ENCODE results near the gene HCK.

HCK gene

DNA sequence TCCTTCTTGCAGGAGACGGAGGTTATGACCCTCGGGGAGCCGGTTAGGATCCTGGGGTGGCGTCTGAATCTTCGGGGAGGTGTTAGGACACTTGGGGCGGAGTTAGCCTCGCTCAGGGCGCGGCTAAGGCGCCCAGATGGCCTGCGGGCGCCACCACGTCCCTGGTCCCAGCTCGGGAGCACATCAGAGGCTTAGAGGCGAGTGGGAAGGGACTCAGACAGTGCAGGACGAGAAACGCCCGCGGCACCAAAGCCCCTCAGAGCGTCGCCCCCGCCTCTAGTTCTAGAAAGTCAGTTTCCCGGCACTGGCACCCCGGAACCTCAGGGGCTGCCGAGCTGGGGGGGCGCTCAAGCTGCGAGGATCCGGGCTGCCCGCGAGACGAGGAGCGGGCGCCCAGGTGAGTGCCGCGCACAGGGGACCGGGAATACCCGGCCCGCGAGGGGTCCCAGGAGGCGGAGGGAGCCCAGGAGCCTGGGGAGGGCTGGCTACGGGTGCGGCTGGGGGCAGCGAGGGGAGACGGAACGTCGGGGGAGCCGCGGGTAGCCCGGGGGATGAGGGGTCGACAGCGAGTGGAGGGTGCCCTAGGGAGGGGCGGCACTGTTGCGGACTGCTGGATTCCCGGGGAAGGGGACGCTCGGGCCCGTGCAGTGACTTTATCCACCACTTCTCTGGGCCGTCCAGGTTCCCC lies at the start of gene HCK:
TSS of gene HCK (plus strand) at position 153 of the 688 bp plus-strand sequence.
- no peak for DNase-seq (ENCODE audit: low read depth in 3 of 3, low spot score in 1 of 3)

DNA sequence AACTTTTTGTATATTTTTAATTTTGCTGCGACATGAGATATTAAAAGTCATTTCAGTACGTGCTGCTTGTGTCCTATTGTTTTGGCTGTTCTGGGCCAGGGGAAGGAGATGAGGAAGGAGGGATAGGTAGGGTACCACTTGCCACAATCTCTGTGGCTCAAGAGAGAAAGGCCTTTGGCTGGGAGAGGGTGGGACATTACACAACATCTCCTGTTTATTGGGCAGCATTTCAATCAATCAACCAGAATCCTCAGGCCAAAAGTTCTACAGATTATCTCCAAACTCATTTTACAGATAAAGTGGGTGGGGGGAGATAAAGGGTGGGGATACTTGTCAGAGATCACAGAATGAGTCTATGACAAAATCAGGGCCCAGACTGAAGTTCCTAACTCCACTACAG lies 48.7 kb upstream of the HCK start:
- DNase-seq (ENCODE audit: low read depth in 3 of 3, low spot score in 1 of 3): no peak

DNA sequence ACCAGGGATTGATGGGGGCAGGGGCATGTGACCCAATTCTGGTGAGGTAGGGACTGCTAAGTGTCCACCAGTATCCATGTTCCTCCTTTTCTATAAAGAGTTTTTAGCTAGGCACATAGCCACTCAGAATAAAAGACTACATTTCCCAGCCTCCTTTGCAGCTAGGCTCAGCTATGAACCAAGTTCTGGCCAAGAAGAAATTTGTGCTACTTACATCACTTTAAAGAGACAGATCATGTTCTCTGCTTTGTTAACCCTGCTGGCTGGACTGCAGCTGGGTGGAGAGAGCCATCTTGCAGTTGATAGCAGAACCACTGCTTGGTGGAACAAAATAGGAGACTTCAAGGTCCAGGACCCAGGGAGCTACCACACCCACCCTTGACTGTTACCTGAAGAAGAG lies 47.1 kb upstream of the HCK start:
- no peak for DNase-seq (ENCODE audit: low read depth in 3 of 3, low spot score in 1 of 3)

DNA sequence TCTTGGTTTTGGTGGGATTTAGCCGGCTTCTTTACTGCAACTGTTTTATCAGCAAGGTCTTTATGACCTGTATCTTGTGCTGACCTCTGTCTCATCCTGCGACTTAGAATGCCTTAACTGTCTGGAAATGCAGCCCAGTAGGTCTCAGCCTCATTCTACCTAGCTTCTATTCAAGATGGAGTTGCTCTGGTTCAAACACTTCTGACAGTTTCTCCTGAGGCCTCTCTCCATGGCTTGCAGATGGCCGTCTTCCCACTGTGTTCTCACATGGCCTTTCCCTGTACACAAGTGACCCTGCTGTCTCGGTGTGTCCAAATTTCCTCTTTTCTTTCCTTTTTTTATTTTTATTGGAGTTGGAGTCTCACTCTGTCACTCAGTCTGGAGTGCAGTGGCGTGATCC lies 46.0 kb upstream of the HCK start:
- no peak for DNase-seq (ENCODE audit: low read depth in 3 of 3, low spot score in 1 of 3)

DNA sequence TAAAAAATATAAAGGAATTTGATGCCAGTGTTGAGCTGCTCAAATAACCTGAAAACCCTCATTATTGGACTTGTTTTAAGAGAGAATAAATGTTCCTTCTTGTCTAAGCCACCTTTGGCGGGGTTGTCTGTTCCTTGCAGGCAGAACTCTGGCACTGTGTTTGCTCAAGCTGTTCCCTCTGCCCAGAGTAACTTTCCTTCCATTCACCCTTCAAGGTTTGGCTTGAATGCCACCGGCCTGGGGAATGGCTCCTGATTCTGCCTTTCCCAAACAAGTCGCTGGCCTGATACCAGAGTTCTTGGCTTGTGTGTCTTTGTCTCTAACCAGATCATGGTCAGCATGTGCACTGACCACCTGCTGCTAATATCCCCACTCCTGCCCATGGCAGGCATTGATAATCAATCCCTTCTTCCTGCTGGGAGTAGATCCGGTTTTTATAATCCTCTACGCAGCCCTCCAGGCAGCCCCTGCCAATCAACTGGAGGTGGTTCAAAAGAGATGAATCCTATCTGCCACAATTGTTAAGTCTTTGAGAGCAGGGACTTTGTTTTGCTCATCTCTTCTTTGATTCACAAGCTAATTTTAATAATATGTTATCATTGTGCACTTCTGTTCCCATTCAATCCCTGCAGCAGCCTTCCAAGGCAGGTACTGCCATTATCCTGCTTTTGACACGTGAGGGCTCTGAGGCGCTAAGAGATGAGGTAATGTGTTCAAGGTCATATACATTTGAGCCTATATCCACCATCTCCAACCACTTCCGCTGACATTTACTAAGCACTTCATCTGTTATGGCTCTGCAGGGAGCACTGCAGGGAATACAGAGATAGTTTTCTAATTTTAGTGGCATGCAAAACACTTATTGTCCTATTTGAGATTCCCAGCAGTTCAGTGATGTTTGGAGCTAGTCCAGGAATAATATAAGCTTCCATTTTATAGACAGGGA lies 44.9 kb upstream of the HCK start:
- DNase-seq (ENCODE audit: low read depth in 3 of 3, low spot score in 1 of 3): no peak

DNA sequence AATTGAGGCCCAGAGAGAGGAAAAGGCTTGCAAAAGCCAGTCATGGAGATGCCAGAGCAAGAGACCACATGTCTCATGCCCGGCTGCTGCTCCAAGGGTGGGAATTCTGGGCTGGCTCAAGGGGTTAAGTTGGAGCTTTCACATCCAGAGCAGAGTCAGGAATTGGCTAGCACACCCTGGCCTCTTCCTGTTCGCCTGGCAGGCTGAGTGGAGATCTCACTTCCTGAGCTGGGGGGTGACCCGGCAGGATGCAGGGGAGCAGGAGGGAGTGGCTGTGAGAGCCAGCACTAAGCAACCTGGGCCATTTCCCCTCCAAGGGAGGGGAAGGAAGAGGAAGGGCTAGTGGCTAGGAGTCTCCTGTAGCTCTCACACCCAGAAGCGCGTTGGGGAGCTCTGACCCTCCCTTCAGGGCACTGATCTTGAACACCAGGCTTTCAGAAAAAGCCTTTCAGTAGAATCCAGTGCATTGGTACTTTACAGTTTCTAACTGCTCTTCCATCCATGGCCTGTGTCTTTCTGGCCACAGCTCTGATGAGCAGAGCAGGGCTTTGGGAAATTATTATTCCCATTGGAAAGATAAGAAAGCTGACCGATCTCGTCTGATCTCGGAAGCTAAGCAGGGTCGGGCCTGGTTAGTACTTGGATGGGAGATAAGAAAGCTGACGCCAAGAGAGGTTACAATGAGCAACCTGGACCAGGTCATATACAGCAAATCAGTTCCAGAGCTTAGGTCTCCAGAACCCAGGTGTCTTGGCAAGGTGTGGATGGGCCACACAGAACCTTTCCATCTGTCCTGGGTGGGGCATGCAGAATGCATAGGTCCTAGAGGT lies 44.0 kb upstream of the HCK start:
- no peak for DNase-seq (ENCODE audit: low read depth in 3 of 3, low spot score in 1 of 3)

DNA sequence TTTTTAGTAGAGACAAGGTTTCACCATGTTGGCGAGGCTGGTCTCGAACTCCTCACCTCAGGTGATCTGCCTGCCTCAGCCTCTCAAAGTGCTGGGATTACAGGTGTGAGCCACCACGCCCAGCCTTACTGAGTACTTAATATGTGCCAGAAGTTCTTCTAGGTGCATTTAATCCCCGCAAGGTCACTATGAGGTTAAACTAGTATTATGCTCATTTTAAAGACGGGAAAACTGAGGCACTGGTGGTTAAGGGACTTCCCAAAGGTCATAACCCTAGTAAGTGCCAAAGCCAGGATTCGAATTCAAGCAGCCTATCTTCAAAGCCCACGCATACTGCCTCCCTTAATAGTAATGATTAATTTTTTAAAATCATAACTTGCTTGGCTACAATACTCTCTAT lies 42.5 kb upstream of the HCK start:
- no peak for DNase-seq (ENCODE audit: low read depth in 3 of 3, low spot score in 1 of 3)

DNA sequence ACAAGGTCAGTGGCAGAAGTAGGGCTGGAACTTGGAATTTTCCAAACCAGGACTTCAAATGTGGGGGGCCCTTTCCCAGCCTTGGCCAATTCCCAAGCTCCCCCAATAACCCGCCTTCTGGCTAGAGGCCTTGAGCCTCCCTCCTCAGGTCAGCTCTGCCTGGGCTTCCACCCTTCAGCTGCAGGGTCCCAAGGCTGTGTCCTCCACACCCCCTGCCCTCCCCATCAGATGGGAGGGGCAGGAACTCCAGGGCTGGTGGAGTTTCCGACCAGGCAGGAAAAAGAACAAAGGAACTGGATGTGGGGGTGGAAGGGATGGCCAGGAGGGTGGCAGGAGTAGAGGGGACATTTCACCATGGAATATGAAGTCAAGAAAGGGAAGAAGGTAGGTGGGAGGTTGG lies 41.9 kb upstream of the HCK start, which contains the start of gene CCM2L:
TSS of gene CCM2L (plus strand) at position 338 of the 400 bp plus-strand sequence. CDS start at position 355, 17 bp downstream.
- DNase-seq (ENCODE audit: low read depth in 3 of 3, low spot score in 1 of 3): no peak

DNA sequence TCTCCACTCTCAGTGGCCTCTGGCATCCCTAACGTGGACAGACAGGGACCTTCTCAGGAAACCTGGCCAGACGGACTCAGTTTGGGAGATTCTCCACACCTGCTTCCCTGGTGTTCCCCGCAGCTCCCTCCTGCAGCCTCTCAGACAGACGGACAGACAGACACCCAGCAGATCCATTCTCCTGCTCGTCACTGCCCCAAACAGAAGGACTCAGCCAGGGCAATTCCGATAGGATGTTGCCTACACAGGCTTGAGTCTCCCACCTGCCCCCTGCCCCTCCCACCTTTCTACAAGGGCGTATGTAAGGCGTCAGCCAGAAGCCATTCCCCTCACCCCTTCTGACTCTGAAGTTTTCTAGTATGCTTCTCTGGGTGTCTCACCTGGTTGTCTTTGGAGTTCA lies 41.4 kb upstream of the HCK start:
- no peak for DNase-seq (ENCODE audit: low read depth in 3 of 3, low spot score in 1 of 3)

DNA sequence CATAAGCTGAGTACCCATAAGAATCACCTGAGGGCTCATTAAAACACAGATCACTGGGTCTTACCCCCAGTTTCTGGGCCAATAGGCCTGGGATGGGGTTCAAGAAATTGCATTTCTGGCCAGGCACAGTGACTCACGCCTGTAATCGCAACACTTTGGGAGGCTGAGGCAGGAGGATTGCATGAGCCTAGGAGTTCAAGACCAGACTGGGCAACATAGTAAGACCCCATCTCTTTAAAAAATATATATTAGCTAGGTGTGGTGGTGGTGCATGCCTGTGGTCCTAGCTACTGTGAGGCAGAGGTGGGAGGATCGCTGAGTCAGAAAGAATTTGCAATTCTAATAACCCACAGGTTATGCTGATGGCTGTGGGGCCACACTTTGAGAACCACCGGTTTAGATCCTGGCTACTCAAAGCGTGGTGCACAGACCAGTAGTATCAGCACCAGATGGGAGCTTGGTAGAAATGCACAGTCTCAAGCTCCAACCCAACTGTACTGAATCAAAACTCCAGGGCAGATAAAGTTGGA lies 39.8 kb upstream of the HCK start:
- no peak for DNase-seq (ENCODE audit: low read depth in 3 of 3, low spot score in 1 of 3)

DNA sequence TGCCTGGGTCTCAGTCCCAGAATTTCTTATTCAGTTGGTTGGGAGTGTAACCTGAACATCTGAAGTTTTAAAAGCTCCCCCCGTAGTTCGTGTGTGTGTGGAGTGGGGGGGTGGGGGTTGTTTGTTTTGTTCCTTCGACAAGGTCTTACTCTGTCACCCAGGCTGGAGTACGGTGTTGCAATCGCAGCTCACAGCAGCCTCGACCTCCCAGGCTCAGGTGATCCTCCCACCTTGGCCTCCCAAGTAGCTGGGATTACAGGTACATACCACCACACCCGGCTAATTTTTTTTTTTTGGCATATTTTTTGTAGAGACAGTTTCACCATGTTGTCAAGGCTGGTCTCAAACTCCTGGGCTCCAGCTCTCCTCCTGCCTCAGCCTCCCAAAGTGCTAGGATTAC lies 38.7 kb upstream of the HCK start:
- no peak for DNase-seq (ENCODE audit: low read depth in 3 of 3, low spot score in 1 of 3)

DNA sequence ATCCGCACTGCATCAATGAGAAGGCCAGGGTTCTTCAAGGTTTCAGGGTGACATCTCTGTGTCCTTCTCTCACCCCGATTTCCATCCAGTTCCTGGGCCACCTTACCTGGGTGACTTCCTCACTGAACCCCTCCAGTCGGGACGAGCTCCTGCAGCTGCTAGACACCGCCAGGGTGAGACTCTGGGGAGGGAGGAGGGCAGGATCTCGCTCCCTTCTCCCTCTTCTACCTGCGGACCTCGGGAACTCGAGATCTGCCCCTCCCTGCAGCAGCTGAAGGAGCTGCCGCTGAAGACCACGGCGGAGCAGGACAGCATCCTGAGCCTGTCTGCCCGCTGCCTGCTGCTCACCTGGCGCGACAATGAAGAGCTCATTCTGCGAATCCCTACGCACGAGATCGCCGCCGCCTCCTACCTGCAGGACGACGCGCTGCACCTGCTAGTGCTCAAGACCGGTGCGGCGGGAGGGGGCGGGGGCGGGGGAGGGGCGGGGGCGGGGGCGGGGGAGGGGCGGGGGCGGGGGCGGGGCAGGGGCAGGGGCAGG lies 34.3 kb upstream of the HCK start:
- DNase-seq (ENCODE audit: low read depth in 3 of 3, low spot score in 1 of 3): peak in 2 of 3 donors; percentile 10 to 18

DNA sequence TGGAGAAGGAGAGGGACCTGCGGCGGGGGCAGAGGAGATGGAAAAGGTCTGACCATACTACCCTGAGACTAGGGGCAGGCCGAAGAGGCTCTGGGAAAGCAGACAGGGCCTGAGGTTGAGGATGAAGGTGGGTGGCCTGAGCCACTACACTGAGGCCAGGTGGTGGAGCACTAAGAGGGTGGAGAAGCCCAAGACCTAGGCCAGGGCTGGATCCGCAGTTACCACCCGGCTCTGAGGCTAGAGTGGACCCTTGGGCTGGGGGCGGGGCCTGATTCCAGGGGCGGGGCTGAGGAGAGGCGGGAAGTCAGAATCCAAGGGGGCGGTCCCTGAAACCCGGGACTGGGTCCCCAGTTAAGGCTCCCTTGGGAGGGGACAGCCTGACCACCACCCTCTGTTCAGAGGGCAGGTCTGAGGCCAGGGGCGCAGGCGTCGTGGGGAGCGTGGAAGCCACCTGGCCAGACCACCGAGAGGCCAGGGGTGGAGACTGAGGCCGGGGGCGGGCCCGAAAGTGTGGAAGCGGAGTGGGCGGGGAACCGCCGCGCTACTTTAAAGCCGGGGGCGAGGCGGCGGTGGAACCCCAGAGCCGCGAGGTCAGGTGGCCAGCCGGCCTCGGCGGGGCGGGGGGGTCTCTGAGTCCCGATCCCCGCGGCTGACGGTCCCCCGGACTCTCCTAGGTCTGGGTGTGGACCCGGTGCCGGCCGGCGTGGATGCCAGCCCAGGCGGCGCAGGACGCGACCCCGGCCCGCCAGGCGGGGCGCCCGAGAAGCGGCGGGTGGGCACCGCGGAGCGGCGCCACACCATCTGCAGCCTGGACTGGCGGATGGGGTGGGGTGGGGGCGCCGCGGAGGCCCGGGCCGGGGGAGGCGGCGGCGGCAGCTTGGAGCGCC lies 33.5 kb upstream of the HCK start:
- DNase-seq (ENCODE audit: low read depth in 3 of 3, low spot score in 1 of 3): peak in 2 of 3 donors; percentile 5 to 32

DNA sequence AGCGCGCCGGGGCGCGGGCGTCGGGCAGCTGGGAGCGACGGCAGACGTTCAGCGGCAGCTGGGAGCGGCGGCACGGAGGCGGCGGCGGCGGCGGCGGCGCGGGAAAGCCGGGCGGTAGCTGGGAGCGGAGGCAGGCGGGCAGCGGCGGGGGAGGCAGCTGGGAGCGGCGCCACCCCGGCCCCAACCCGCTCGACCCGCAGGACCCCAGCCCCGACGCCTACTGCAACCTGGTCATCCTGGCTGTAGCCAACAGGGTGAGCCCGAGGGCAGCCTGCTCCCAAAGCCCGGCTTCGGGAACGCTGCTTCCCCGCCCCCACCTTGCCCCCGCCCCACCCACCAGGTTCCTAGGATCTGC lies 32.9 kb upstream of the HCK start:
- DNase-seq (ENCODE audit: low read depth in 3 of 3, low spot score in 1 of 3): no peak

DNA sequence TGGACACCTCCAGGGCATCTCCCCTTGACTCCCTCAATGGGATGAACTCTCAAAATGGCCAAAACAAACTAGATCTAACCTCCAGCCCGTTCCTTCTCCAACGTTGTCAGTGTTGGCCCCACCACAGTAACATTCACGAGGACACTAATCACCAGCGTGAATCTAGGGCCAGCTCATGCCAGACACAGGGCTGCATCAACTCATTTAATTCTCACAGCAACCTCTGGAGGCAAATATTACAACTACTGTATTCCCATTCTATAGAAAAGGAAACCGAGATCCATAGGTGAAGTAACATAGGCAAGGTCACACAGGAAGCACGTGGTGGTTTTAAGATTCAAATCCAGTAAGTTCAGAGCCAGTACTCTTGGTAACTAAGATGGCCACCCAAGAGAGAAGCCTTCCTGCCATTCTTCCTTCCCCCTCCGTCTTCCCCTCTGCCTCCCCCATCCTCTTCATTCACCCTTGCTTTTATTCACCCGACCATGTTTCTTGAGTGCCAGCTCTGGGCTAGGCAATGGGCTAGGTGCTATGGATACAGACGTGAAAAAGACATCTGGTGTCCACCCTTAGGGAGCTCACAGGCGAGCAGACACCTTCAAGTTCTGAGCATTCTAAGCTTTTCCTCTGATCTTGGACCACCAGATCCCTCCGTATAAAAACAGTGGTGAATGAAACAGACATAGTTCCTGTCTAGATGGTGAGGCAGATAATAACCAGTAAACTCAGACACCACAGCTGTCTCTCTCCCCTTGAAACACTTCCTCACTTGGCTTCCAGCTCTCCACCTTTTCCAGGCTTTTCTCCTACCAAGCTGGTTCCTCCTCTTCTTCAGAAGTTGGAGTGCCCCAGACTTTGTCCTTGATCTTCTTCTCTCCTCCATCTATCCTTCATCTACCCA lies 32.2 kb upstream of the HCK start:
- DNase-seq (ENCODE audit: low read depth in 3 of 3, low spot score in 1 of 3): no peak

DNA sequence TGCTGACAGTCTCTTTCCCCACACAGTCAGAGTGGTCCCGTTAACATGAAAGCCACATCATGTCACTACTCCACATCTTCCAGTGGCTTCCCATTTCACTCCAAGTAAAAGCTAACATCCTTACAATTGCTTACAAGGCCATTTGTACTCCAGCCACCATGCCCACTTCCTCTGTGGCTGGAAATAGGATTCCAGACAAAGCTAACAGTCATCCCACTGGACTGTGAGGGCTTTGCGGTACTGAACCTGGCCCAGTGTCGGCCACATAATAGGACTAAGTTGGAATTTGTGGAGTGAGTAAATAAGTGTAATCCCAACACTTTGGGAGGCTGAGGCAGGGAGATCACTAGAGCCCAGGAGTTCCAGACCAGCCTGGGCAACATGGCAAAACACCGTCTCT lies 31.0 kb upstream of the HCK start:
- DNase-seq (ENCODE audit: low read depth in 3 of 3, low spot score in 1 of 3): no peak

DNA sequence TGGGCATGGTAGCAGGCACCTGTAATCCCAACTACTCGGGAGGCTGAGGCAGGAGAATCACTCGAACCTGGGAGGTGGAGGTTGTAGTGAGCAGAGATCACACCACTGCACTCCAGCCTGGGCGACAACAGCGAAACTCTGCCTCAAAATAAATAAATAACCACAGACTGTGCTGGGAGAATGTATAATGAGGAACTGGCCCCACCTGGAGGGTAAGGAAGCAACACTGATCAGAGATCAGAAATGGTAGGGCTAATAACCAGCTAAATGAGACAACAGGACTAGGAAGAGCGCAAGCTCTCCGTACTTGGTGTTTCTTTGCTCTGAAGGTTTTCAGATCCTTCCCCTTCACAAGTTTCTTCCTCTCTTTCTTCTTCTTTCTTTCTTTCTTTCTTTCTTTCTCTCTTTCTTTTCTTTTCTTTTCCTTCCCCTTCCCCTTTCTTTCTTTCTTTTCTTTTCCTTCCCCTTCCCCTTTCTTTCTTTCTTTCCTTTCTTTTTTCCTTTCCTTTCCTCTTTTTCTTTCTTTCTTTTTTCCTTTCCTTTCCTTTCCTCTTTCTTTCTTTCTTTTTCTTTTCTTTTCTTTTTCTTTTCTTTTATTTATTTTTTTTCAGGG lies 27.3 kb upstream of the HCK start:
- no peak for DNase-seq (ENCODE audit: low read depth in 3 of 3, low spot score in 1 of 3)

DNA sequence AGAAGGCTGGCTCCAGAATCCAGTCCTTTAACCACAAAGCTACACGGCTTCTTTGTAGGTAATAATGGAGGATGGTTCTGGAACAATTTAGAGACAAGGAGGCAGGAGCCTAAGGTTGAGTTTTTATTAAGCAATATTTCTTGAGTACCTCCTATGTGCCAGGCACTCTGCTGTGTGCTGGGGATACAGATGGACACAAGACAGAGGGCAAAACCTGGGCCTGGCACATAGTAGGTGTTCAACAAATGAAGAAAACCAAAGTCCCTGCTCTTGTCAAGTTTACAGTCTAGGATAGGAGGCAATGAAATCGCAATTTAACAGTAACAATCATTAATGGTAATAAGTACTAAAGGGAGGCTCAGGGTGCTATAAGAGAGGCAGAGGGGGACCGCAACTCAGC lies 24.4 kb upstream of the HCK start:
- DNase-seq (ENCODE audit: low read depth in 3 of 3, low spot score in 1 of 3): no peak

Data from stimulated activated CD4-positive, alpha-beta T cell treated with anti-CD3 and anti-CD28 coated beads, TNF-alpha, amount 100 ng/mL, for 1 hour (primary cell).